ENCODE data around the gene ECE2.

The ECE2 gene

DNA sequence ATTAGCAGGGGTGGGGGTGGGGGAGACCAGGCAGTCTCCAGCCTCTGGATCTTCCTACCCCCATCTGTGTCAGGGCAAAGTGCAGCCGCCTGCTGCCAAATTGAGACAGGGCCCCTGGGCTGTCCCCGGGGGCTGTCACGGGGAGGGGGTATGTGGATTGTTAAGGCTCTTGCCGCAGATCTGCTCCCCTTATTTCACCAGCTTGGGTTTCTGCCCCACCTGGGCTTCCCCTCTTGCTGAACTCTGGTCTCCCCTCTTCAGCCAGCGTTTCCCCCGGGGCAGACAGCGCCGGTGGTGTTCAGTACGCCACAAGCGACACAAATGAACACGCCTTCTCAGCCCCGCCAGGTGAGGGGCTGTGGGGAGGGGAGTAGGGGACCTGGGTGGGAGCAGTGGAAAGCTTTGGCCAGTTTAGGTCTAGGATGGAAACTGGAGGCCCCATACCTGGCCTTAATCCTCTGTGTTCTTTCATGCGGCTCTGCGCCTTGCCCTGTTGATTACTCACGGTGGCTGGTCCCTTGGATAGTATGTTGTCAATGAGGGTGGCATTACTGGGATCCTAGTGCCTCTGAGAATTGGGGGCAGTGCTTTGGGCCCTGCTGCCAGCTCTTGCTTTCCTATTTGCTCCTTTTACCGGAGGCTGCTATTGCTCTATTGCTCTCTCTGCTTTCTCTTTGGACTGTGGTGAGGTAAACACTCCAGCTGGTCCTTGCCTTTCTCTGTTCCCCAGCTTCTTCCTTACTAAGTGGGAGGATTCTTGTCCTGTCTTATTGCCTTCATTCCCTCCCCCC, 40.2 kb downstream of the ECE2 start:
- no peak for DNase-seq

DNA sequence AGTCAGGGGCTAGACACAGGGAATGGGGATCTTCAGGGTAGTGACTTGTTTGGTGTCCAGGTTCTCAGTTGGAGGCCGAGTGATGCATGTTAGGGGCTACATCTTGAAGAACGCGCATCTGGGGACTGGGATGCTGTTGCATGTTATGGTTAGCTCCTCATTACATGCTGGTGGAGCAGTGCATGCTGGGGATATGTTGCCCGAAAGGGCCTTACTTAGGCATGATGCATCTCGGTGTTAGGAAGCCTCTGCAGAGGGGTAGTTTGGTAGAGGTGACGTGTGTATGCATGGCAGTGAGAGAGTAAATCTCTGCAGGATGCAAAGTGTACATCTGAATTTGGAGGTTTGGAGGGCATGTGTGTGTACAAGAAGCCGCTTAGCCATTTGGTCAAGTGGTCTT, 41.0 kb downstream of the ECE2 start:
- no peak for DNase-seq

DNA sequence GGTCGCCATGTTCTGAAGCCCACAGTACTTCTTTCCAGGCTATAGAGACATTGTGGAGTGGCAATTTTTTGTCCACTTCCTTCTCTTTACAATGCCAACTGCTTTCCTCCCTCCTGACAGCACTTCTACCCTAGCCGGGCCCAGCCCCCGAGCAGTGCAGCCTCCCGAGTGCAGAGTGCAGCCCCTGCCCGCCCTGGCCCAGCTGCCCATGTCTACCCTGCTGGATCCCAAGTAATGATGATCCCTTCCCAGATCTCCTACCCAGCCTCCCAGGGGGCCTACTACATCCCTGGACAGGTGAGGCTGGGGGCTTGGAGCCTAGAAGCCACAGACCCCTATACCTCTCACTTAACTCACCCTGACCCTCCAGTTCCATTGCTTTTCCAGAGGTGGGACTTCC, 41.4 kb downstream of the ECE2 start:
- no peak for DNase-seq

DNA sequence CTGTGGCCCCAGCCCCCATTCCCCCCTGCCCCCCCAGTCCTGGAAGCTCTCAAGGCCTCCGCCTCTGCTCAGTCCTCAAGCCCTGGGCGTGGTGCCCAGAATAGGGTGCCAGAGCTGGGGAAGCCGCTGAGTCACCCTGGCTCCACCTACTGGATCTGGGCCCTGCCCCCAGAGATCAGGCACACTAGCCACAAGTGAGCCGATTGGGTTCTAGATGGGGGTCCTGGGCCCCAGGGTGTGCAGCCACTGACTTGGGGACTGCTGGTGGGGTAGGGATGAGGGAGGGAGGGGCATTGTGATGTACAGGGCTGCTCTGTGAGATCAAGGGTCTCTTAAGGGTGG, 44.3 kb downstream of the ECE2 start:
- peak; percentile 59 for DNase-seq

DNA sequence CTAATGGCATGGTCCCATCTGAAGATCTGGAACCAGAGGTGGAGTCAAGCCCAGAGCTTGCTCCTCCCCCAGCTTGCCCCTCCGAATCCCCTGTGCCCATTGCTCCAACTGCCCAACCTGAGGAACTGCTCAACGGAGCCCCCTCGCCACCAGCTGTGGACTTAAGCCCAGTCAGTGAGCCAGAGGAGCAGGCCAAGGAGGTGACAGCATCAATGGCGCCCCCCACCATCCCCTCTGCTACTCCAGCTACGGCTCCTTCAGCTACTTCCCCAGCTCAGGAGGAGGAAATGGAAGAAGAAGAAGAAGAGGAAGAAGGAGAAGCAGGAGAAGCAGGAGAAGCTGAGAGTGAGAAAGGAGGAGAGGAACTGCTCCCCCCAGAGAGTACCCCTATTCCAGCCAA, 45.8 kb downstream of the ECE2 start:
- DNase-seq: no peak

DNA sequence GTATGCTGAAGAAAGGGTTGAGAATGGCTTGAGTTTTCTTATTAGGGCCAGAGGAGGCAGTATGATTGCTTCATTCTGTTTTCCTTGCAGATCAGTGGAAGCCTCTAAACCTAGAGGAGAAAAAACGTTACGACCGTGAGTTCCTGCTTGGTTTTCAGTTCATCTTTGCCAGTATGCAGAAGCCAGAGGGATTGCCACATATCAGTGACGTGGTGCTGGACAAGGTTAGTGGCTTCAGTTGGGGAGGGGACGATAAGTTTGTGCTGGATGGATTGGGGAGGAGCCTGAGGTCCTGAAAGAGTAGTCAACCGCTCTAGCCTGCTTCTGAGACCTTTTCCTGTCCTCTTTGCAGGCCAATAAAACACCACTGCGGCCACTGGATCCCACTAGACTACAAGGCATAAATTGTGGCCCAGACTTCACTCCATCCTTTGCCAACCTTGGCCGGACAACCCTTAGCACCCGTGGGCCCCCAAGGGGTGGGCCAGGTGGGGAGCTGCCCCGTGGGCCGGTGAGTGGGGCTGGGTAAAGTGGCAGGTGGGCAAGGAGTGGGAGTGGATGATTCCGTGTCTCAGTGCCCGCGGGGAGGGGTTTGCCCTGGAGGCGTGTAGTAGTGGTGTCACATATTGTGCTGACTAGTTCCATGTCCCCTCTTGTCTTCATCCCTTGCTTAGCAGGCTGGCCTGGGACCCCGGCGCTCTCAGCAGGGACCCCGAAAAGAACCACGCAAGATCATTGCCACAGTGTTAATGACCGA, 47.1 kb downstream of the ECE2 start:
- no peak for DNase-seq

DNA sequence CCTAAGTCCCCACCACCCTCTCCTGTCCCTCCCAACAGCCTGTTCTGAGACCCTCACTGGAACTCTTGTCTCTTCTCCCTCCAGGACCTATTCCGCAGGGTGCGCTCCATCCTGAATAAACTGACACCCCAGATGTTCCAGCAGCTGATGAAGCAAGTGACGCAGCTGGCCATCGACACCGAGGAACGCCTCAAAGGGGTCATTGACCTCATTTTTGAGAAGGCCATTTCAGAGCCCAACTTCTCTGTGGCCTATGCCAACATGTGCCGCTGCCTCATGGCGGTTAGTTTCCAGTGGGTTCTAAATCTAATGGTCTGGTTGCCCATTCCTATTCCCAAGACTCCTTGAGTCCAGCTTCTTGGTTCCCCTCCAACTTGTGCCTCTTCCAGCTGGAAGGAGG, 47.9 kb downstream of the ECE2 start:
- no peak for DNase-seq

DNA sequence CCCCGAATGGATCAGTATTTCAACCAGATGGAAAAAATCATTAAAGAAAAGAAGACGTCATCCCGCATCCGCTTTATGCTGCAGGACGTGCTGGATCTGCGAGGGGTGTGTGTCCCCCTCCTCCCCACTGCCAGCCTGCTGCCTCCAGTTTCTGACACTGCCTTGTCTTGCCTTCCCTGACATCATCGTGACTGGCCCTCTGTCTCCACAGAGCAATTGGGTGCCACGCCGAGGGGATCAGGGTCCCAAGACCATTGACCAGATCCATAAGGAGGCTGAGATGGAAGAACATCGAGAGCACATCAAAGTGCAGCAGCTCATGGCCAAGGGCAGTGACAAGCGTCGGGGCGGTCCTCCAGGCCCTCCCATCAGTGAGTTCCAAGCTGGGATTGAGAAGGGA, 49.4 kb downstream of the ECE2 start:
- no peak for DNase-seq

DNA sequence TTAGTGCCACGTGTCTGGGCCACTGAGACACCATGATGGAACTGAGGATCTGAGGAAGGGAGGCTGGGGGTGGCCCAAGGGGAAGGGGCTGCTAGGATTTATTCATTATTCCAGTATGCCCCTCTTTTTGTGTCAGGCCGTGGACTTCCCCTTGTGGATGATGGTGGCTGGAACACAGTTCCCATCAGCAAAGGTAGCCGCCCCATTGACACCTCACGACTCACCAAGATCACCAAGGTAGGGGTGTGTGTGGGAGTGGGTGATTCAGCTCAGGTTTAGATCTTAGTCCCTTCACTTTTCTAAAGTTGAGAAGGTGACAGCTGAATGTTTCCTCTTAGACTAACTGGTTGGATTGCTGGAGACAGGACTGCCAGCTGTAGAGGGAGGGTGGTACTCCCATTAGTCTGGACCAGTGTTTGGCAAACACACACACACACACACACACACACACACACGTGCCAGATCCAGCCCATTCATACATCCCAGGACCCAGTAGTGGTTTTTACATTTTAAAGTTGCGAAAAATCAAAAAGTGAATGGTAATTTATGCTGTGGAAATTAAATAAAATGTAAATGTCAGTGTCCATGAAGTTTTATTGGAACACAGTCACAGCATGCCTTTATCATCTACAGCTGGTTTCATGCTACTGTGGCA, 50.0 kb downstream of the ECE2 start:
- DNase-seq: no peak

DNA sequence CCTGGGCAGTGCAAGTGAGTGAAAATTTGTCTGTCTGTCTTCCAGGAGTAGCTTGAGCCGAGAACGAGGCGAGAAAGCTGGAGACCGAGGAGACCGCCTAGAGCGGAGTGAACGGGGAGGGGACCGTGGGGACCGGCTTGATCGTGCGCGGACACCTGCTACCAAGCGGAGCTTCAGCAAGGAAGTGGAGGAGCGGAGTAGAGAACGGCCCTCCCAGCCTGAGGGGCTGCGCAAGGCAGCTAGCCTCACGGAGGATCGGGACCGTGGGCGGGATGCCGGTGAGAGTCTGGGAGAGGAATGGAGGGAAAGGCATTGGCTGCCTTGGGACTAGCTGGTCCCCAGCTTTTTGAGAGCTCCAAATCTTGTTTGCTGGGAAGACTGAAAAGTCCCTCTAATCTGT, 51.3 kb downstream of the ECE2 start:
- no peak for DNase-seq

DNA sequence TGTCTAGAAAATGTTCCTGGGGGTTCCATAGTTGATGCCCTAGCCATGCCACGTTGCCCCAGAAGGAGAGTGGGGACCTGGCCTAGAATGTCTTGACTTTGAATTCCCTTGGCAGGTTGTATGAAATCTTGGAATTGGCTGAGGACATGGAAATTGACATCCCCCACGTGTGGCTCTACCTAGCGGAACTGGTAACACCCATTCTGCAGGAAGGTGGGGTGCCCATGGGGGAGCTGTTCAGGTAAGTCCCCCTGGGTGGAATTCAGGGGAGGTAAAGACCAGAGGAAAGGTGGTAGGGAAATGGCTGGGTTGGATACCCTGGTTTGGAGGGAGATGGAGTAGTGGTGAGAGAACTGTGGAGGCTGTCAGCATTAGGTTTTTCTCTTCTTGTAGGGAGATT, 52.7 kb downstream of the ECE2 start:
- no peak for DNase-seq

DNA sequence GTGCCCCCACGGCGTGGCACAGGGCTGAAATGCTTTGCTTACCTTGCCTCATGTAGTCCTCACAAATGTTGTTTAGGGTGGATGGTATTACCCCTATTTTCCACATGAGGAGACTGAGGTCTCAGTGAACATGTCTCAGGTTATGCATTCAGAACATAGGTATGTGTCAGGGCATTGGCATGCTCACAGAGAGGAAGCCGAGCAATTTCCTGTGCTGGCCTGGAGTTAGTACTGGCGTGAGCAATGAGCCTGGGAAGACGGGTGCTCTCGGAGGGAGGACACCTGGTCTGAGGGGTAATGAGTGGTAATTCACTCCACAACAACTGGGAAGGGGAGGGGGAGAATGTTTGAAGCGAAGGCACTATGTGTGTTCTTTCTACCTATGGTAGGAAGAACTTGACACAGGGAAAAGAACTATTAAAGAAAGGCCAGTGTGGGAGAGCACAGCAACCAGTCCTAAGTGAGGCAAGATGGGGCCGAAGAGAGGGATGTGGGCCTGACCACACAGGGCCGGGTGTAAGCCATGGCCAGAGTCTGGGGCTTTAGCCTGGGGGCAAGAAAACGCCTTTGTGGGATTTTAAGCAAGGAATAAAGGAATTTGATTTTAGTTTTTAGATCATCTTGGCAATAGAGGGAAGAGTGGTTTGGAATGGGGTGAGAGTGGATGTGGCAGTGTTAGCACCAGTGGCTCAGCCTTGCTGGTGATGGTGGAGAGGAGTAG, 56.7 kb downstream of the ECE2 start:
- no peak for DNase-seq

DNA sequence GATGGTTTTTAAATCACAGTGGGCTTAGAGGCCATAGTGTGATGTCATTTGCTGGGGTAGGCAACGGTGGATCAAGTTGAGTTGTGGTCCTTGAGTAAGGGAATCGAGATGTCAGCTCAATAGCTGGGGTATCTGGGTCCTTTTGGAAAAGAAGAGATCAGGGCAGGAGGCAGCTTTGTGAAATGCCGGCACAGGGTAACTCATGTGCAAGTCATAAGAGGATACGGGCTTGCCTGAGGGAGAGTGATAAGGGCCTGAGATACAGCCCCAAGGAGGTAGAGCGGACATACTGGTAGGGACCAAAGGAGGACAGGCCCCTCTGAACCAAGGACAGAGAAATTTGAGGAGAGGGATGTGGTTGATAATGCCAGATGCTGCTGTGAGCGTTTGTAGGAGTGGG, 57.4 kb downstream of the ECE2 start:
- no peak for DNase-seq

DNA sequence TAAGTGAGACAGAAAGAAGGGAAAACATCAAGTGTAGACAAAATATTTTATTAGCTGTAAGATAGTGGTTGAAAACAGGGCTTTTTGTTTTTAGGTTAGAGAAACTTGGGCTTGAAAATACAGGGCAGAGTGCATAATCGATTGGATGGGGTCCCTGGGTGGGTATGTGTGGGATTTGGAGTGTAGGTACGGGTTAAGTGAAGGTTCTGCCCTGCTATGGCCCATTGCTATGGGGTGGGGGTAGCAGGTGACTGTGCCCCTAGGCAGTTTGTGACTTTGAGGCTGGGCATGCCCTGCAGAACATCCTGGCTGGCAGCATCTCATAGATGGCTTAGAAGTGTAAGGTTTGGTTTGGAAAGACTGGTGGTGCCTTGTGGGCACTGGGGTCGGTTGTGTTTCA, 57.9 kb downstream of the ECE2 start:
- DNase-seq: no peak

DNA sequence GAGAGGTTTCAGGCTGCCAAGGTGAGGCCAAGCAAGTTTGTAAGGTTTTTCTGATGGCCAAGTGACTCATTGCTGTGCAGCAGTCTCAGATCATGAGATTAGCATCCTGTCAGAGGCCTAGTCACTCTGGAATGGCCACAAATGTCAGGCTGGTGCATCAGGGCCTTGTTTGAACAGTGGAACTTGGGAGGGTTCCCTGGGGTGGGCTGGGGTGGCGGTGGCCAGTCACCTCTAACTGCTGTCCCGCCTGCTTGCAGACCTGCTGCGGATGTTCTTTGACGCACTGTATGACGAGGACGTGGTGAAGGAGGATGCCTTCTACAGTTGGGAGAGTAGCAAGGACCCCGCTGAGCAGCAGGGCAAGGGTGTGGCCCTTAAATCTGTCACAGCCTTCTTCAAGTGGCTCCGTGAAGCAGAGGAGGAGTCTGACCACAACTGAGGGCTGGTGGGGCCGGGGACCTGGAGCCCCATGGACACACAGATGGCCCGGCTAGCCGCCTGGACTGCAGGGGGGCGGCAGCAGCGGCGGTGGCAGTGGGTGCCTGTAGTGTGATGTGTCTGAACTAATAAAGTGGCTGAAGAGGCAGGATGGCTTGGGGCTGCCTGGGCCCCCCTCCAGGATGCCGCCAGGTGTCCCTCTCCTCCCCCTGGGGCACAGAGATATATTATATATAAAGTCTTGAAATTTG, 58.8 kb downstream of the ECE2 start:
- DNase-seq: peak; percentile 39

DNA sequence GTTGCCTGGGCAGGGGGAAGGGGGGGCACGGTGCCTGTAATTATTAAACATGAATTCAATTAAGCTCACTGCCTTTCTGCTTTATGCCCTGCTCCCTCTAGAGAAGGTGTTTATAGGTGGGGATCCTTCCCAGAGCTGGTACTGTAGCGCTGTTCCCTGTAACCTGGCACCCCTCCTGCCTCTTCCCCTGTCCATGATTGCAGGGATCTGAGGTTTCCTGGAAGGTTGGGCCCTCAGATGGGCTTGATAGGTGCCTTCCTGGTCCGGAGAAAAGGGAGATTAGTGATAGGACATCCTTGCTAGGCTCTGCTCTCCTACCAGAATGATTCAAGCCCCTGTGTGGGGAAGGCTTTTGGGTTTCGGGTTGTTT, 59.5 kb downstream of the ECE2 start:
- no peak for DNase-seq

DNA sequence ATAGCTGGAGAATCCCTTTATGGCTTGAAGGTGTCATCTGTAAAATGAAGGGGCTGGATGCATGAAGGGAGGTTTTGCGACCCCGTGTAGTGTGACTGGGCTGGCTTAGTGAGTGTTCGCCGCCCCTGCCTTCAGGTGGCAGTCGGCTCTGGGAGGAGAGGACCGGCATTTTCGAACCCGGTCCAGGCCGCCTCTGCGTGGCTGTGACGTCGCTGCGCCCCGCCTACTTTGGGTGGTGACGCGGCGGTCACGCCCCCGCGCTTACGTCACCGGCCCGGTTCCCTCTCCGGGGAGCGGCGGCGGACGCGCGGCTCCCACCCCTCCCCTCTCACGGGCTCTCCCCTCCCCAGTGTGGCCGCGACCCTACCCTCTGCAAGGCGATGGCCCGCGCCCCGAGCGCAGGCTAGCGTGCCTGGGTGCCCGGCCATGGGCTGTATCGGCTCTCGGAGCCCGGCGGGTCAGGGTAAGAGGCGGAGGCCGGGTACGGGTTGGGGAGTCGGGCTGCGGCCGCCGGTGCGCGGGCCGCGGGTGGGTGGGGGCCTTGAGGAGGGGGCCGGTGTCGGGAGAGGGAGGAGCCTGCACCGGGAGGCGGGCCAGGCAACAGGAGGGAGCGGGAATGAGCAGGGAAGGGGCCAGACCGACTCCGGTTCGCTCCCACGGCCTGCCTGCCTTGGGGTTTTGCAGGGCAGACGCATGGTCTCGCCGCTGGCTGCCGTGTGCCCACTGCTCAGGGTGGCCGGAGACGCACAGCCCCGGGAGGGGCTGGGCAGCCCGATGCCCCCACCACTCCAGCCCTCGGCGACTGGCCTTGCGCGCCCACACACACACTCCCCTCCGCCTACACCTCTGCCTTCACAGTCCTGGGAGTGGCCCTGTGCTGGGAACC, 60.1 kb downstream of the ECE2 start:
- DNase-seq: peak; percentile 88

DNA sequence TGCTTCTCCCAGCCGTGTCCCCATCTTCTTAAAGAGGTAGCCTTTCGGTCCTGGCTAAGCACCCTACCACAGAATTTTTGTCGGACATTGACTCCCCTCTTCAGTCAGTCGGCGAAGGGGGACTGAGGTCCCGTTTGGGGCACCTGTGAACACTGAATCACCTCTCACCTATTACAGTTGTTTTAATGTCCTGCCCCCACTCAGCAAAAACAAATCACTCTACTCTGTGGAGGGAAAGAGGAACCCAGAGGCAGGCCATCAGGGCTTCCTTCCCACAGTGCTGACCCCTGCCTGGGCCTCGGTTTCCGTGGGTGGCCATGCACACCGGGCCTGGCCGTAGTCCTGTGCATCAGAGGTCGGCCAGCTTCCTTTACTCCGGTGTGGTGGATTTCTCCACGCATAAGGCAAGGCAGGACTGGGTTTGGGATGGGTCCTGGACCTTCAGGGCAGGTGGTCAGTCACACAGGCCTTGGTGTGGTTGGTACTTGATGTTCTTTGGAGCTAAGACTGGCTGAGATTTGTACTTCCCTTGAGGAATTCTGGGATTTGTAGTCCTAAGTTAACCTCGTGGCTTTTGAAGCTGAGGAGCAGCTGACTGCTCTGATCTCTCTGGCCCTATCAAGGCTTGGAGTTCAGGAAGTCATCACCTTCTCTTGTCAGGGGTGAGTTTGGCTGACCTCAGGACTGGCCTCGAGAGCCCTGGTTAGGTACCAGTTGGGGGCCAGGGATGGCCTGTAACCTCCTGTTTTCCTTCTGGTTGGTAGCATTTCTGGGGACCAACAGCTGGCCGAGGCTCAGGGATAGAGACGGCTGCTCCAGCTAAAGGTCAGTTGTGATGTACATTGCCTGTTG, 61.0 kb downstream of the ECE2 start:
- DNase-seq: no peak

DNA sequence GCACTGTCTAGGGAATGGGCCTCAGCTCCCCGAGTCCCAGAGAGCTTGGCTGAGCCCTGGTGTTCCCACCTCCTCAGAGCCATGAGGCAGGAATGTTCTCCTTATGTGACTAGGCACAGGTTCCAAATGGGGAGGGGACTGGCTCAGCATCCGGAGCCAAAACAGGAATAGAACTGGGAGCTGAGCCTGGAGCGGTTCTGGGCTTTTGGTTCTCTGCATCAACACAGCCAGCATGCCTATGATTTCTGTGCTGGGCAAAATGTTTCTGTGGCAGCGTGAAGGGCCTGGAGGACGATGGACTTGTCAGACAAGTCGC, 61.5 kb downstream of the ECE2 start, which contains the start of gene FAM131A:
TSS of gene FAM131A (plus strand) at position 202 of the 316 bp plus-strand sequence. CDS start at position 233, 31 bp downstream.
- DNase-seq: no peak

DNA sequence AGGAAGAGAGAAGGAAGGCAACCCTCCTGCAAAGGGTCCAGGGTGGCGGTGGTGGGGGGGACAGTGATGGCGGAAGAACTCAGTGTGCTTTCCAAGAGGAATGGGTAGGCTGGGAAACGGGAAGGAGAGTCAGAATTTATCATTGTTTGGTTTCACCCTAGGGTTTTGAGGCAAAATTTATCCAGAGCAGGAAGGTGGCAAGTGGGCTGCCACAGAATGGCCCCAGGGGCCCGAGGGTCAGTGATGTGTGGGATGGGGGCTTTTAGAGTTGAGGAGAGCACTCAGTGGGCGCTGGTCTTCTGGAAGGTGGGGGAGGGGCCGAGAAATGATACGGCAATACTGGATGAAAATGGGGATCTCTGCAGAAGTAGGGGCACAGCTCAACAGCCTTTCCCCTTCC, 62.2 kb downstream of the ECE2 start:
- no peak for DNase-seq

DNA sequence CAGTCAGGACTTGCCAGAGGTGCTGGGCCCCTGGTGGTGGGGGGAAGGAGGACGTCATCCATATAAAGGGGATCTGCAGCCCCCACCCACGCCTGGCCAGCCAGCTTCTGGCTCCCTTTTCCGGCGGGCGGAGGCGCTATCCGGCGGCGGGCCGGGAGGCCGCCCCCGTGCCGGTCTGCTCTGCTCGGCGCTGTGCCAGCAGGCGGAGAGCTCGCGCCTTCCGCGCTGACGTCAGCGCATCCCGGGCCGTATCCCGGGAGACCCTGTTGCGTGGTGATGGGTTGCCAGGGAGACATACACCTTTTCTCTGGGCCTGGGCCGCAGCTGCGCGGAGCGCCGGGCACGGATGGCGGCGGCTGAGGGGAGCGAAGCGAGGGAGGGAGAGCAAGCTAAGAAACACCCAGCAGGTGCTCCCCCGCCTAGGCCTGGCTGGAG, 62.7 kb downstream of the ECE2 start:
- no peak for DNase-seq

Data from CD4-positive, alpha-beta T cell treated with Interleukin-6 for 4 hours (primary cell).